Panc1 (cell line): ENCODE measurements around the gene MRPL38. TPM values are rescaled to one million over a fixed set of nuclear protein-coding genes. Genes with fewer than 3 reads are reported as not detected.
A peak's percentile ranks its signal among the peaks of the same experiment; 100 is the strongest.

Experiments
- ATAC-seq: fragments of 200-7000 bp; cut with Tn5 transposase; 2 replicates; pipeline ENCODE4 v1.9.1; 2020; ENCODE audit warnings: mild to moderate bottlenecking, moderate library complexity
- BruUV-seq: library from RNA; stranded (reverse); fragments of 400-500 nt; replicated peaks from 2 replicates; lab custom pipeline; 2021; lab: Mats Ljungman, UMichigan
- CTCF ChIA-PET: fragments of 300-600 bp; sonication (Branson Sonifier 250); formaldehyde crosslinking; loops from one replicate; lab custom pipeline; 2022; ENCODE audit warnings: antibody characterized with exemption; lab: Charles Lee
- POLR2A ChIA-PET: fragments of 300-600 bp; sonication (Branson Sonifier 250); formaldehyde crosslinking; loops from one replicate; lab custom pipeline; 2022; ENCODE audit warnings: antibody characterized with exemption; lab: Charles Lee
- DNase-seq: peaks from one replicate; pipeline ENCODE4 v3.0.0-alpha.2; 2010; ENCODE audit warnings: low read depth, low spot score
- H3K27ac ChIP-seq: 2 replicates; pipeline ENCODE4 v1.5.1; 2011; ENCODE audit warnings: mild to moderate bottlenecking, low read length, inconsistent platforms
- H3K27me3 ChIP-seq: fragments of 200-500 bp; sonication (Bioruptor generic); 2 replicates; pipeline ENCODE4 v1.6.0; 2014; ENCODE audit warnings: low read length, inconsistent platforms; ENCODE audit not compliant: control insufficient read depth, insufficient read depth
- H3K36me3 ChIP-seq: fragments of 200-500 bp; sonication (Bioruptor generic); 2 replicates; pipeline ENCODE4 v1.5.1; 2014; ENCODE audit warnings: inconsistent platforms, mild to moderate bottlenecking, low read length, moderate library complexity; ENCODE audit not compliant: control insufficient read depth, insufficient read depth
- H3K4me1 ChIP-seq: 2 replicates; pipeline ENCODE4 v1.5.1; 2011; ENCODE audit warnings: inconsistent platforms, mild to moderate bottlenecking, low read length, moderate library complexity; ENCODE audit not compliant: control insufficient read depth, insufficient read depth
- H3K4me3 ChIP-seq, 2 experiments: 2 replicates each; pipeline ENCODE4 v1.5.1; 2011 to 2012; ENCODE audit warnings: low read depth in 2 of 2, low read length in 2 of 2, mild to moderate bottlenecking in 2 of 2, inconsistent platforms in 1 of 2, moderate library complexity in 1 of 2
- H3K9me3 ChIP-seq: fragments of 200-500 bp; sonication (Bioruptor generic); 2 replicates; pipeline ENCODE4 v1.5.1; 2014; ENCODE audit warnings: low read depth, mild to moderate bottlenecking, inconsistent platforms, low read length, moderate library complexity; ENCODE audit not compliant: control insufficient read depth, insufficient read depth
- POLR2AphosphoS5 ChIP-seq: IDR thresholded peaks from 2 replicates; pipeline ENCODE4 v1.6.1; 2012; ENCODE audit warnings: mild to moderate bottlenecking, low read depth, low read length, moderate library complexity
- SIN3A ChIP-seq: IDR thresholded peaks from 2 replicates; pipeline ENCODE4 v1.6.1; 2012; ENCODE audit warnings: low read depth, mild to moderate bottlenecking, low read length, moderate library complexity, borderline replicate concordance; ENCODE audit not compliant: insufficient read depth
- TCF7L2 ChIP-seq: IDR thresholded peaks from 2 replicates; pipeline ENCODE4 v1.6.1; 2011; ENCODE audit warnings: mild to moderate bottlenecking, low read depth, low read length, inconsistent platforms
- in situ Hi-C: cut with HindIII; loops from 2 replicates; pipeline ENCODE4 v1.10.0; 2016; ENCODE audit warnings: low sequenced_read_pairs, low pct_unique_long_range_greater_than_20kb
- intact Hi-C: fragments of 100-400 bp; cut with micrococcal nuclease; formaldehyde crosslinking; loops from one replicate; pipeline ENCODE4 v1.10.0; 2022; ENCODE audit not compliant: unreplicated experiment
- total RNA-seq: library from RNA; stranded (reverse); gene quantifications from one replicate; pipeline ENCODE4 v1.2.1, GENCODE V29; 2021; ENCODE audit not compliant: unreplicated experiment
- TF ChIP-seq, protein P1 (sequence below): fragments of 450-650 bp; IDR thresholded peaks from 2 replicates; pipeline ENCODE4 v1.5.1; 2017; ENCODE audit warnings: mild to moderate bottlenecking
- TF ChIP-seq, protein P2 (sequence below), 2 experiments: IDR thresholded peaks; 2 replicates each; pipeline ENCODE4 v1.6.1; 2011 to 2012; ENCODE audit warnings: low read depth in 2 of 2, control low read depth in 1 of 2, low read length in 1 of 2, mild to moderate bottlenecking in 1 of 2, moderate library complexity in 1 of 2; ENCODE audit not compliant: insufficient read depth in 1 of 2

The MRPL38 gene
- total RNA-seq, 1 experiment from 2014 or later: 165 TPM

DNA sequence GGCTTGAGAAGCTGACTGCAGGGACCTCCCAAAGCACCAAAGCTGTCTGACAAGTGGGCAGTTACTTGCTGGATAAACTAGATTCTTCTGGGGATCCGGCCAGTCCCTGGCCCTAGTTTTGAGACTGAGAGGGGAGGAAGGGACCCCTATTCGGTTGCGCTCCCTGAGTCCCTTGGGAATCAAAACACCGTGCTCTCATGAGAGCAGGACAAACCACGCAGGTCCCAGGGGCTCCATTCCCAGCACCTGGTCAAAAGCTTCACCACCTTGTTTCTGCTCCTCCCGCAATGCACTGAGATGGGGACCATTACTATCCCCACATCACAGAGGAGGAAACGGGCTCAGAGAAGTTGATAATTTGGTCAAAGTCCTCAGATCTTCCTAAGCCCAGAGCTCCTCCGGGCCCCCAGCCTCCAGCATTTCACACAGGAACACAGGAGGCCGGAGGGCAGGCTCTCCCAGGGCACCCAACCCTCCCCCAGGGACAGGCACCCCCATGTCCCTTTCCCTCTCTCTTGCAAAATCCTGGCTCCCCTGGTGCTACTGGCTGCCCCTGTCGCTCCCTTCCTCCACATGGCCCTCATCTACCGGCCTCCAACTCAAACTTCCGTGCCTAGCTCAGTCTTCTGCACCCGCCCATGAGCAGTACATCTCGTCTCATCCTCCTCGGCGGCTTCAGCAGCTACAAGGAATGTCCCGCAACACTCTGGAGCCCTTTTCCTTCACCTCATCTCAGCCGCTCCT lies 11.2 kb downstream of the MRPL38 start:
- no peaks in the 10 kb centered on the region for H3K27me3 ChIP-seq
- H3K4me3 ChIP-seq: no peak overlapping the region
- ATAC-seq (no peak), DNase-seq (no peak)
- TF ChIP-seq POLR2AphosphoS5 (peak; percentile 38; the same call in 1 of the 2 replicates), TCF7L2 (no peak)
- TF ChIP-seq, protein P1, sequence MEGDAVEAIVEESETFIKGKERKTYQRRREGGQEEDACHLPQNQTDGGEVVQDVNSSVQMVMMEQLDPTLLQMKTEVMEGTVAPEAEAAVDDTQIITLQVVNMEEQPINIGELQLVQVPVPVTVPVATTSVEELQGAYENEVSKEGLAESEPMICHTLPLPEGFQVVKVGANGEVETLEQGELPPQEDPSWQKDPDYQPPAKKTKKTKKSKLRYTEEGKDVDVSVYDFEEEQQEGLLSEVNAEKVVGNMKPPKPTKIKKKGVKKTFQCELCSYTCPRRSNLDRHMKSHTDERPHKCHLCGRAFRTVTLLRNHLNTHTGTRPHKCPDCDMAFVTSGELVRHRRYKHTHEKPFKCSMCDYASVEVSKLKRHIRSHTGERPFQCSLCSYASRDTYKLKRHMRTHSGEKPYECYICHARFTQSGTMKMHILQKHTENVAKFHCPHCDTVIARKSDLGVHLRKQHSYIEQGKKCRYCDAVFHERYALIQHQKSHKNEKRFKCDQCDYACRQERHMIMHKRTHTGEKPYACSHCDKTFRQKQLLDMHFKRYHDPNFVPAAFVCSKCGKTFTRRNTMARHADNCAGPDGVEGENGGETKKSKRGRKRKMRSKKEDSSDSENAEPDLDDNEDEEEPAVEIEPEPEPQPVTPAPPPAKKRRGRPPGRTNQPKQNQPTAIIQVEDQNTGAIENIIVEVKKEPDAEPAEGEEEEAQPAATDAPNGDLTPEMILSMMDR: no peak
- H3K9me3 ChIP-seq: no peaks in the 10 kb centered on the region
- BruUV-seq: no TSS peak
- POLR2A ChIA-PET: interaction anchor here (0.6 to 1.0 kb wide), 3 partner anchors 11 to 308 kb away, joined by 6 to 11 read pairs (median 8); no protein-coding TSS in a partner anchor
- no peaks in the 10 kb centered on the region; the same call in 1 of the 2 replicates for H3K36me3 ChIP-seq
- peaks cover 19% of the 10 kb centered on the region for H3K4me1 ChIP-seq
- intact Hi-C loops: no loop called here
- no peak overlapping the region for H3K27ac ChIP-seq
- CTCF ChIA-PET: interaction anchor here (0.6 to 0.7 kb wide), 2 partner anchors 16 to 95 kb away, joined by 3 to 4 read pairs; no protein-coding TSS in a partner anchor
- in situ Hi-C loops: no loop called here

DNA sequence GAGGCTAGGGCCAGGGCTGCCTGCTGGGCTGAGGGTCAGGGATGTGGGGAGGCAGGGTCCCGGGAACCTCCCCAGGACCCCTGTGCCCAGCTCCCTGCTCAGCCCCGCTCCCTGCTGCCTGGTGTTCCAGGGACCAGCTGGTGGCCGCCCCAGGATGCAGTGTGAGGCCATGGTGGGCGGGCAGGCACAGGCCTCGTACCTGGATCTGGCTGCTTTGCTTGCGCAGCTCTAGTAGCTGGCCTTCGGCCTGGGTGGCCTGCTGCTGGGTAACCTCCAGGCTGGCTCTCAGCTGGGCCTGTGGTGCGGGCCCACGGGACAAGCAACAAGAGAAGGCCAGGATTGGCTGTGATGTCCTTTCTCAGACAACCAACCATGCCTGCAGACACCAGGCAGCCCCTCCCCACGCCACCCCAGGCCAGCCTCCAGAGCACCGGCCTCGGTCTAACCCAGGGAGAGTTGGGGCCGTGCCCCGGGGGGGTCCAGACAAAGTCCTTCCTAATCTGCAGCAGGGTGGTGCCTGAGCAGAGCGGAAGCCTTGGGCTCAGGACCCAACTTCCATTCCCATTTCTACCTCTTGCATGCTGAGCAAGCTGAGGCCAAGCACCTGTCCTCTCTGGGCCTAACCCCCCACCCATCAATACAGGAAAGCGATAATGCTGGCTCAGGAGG lies 12.0 kb downstream of the MRPL38 start:
- intact Hi-C loops: no loop called here
- ChIA-PET POLR2A (no interaction called here), CTCF (interaction anchor here (0.7 kb wide), 1 partner anchor 32 kb away, joined by 5 read pairs; no protein-coding TSS in a partner anchor)
- H3K27ac ChIP-seq: no peak overlapping the region
- no peaks in the 10 kb centered on the region for H3K9me3 ChIP-seq
- no peak for ATAC-seq
- no TSS peak for BruUV-seq
- H3K4me3 ChIP-seq: no peak overlapping the region
- TF ChIP-seq, protein P2, sequence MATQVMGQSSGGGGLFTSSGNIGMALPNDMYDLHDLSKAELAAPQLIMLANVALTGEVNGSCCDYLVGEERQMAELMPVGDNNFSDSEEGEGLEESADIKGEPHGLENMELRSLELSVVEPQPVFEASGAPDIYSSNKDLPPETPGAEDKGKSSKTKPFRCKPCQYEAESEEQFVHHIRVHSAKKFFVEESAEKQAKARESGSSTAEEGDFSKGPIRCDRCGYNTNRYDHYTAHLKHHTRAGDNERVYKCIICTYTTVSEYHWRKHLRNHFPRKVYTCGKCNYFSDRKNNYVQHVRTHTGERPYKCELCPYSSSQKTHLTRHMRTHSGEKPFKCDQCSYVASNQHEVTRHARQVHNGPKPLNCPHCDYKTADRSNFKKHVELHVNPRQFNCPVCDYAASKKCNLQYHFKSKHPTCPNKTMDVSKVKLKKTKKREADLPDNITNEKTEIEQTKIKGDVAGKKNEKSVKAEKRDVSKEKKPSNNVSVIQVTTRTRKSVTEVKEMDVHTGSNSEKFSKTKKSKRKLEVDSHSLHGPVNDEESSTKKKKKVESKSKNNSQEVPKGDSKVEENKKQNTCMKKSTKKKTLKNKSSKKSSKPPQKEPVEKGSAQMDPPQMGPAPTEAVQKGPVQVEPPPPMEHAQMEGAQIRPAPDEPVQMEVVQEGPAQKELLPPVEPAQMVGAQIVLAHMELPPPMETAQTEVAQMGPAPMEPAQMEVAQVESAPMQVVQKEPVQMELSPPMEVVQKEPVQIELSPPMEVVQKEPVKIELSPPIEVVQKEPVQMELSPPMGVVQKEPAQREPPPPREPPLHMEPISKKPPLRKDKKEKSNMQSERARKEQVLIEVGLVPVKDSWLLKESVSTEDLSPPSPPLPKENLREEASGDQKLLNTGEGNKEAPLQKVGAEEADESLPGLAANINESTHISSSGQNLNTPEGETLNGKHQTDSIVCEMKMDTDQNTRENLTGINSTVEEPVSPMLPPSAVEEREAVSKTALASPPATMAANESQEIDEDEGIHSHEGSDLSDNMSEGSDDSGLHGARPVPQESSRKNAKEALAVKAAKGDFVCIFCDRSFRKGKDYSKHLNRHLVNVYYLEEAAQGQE (IDR thresholded peaks at IDR 0.05; ENCODE audit: insufficient read depth in 1 of 2, low read depth in 2 of 2, low read length in 1 of 2): no peak
- TF ChIP-seq POLR2AphosphoS5: no peak
- no peak for TF ChIP-seq SIN3A
- no peak for TF ChIP-seq TCF7L2
- TF ChIP-seq, protein P1: no peak
- DNase-seq: no peak
- H3K4me1 ChIP-seq: peaks cover 18% of the 10 kb centered on the region
- H3K36me3 ChIP-seq: no peaks in the 10 kb centered on the region; the same call in 1 of the 2 replicates
- no peaks in the 10 kb centered on the region for H3K27me3 ChIP-seq
- in situ Hi-C loops: no loop called here
